Measurements from ENCODE around the gene DNAH17. TPM values are rescaled to one million over a fixed set of nuclear protein-coding genes. Genes with fewer than 3 reads are reported as not detected.

Gene DNAH17
- total RNA-seq, 1 donor from 2014 or later: 0.54 TPM

- no peak for DNase-seq (ENCODE audit: extremely low spot score, unreplicated experiment)
- Mint-ChIP-seq H3K36me3 (ENCODE audit: unreplicated experiment) (peaks cover 24% of the 10 kb centered on the region), H3K27me3 (ENCODE audit: unreplicated experiment) (no peaks in the 10 kb centered on the region), H3K27ac (ENCODE audit: unreplicated experiment) (peak overlapping the region; percentile 31), H3K4me3 (ENCODE audit: unreplicated experiment) (no peak overlapping the region), H3K4me1 (ENCODE audit: unreplicated experiment) (peaks cover 78% of the 10 kb centered on the region), H3K9me3 (ENCODE audit: unreplicated experiment) (no peaks in the 10 kb centered on the region)
- TF ChIP-seq, protein P1, sequence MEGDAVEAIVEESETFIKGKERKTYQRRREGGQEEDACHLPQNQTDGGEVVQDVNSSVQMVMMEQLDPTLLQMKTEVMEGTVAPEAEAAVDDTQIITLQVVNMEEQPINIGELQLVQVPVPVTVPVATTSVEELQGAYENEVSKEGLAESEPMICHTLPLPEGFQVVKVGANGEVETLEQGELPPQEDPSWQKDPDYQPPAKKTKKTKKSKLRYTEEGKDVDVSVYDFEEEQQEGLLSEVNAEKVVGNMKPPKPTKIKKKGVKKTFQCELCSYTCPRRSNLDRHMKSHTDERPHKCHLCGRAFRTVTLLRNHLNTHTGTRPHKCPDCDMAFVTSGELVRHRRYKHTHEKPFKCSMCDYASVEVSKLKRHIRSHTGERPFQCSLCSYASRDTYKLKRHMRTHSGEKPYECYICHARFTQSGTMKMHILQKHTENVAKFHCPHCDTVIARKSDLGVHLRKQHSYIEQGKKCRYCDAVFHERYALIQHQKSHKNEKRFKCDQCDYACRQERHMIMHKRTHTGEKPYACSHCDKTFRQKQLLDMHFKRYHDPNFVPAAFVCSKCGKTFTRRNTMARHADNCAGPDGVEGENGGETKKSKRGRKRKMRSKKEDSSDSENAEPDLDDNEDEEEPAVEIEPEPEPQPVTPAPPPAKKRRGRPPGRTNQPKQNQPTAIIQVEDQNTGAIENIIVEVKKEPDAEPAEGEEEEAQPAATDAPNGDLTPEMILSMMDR (IDR thresholded peaks at IDR 0.05): no peak
These were observed 158.7 kb downstream of the DNAH17 start for GRCh38 chr17:78418326-78419026.

DNA sequence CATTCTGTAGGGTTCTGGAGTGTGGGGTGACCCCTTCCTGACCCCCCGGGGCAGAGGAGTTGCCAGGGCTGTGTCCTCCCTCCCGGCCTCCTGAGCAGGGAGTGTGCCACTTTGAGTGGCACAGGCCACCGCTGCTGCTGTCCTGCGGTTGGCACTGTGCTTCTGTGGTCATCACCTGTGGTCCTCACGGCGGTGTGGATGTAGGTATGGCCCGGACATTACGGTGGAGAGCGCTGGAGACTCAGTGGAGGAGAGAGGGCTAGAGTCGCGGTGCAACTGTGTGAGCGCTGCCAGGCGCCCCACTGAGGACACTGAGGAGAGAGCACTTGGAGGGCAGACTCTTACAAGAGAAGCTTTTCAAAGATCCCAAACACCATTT, 159.7 kb downstream of the DNAH17 start:
- no peak for DNase-seq (ENCODE audit: extremely low spot score, unreplicated experiment)
- no peaks in the 10 kb centered on the region for H3K27me3 Mint-ChIP-seq (ENCODE audit: unreplicated experiment)
- H3K36me3 Mint-ChIP-seq (ENCODE audit: unreplicated experiment): peaks cover 25% of the 10 kb centered on the region
- peak overlapping the region; percentile 95 for H3K27ac Mint-ChIP-seq (ENCODE audit: unreplicated experiment)
- TF ChIP-seq, protein P1 (IDR thresholded peaks at IDR 0.05): no peak
- no peak overlapping the region for H3K4me3 Mint-ChIP-seq (ENCODE audit: unreplicated experiment)
- no peaks in the 10 kb centered on the region for H3K9me3 Mint-ChIP-seq (ENCODE audit: unreplicated experiment)
- peaks cover 79% of the 10 kb centered on the region for H3K4me1 Mint-ChIP-seq (ENCODE audit: unreplicated experiment)

GRCh38 chr17:78416791-78417530, 160.2 kb downstream of the DNAH17 start:
- peaks cover 23% of the 10 kb centered on the region for H3K36me3 Mint-ChIP-seq (ENCODE audit: unreplicated experiment)

GRCh38 chr17:78415821-78416711, 161.1 kb downstream of the DNAH17 start:
- H3K27me3 Mint-ChIP-seq (ENCODE audit: unreplicated experiment): no peaks in the 10 kb centered on the region
- no peak for DNase-seq (ENCODE audit: extremely low spot score, unreplicated experiment)
- H3K27ac Mint-ChIP-seq (ENCODE audit: unreplicated experiment): peak overlapping the region; percentile 95
- peaks cover 78% of the 10 kb centered on the region for H3K4me1 Mint-ChIP-seq (ENCODE audit: unreplicated experiment)
- H3K36me3 Mint-ChIP-seq (ENCODE audit: unreplicated experiment): peaks cover 23% of the 10 kb centered on the region
- TF ChIP-seq, protein P1 (IDR thresholded peaks at IDR 0.05): no peak
- no peak overlapping the region for H3K4me3 Mint-ChIP-seq (ENCODE audit: unreplicated experiment)
- H3K9me3 Mint-ChIP-seq (ENCODE audit: unreplicated experiment): no peaks in the 10 kb centered on the region

More at GRCh38 chr17:78416791-78417530, 160.2 kb downstream of the DNAH17 start:
- Mint-ChIP-seq H3K4me3 (ENCODE audit: unreplicated experiment) (peak overlapping the region; percentile 44), H3K27me3 (ENCODE audit: unreplicated experiment) (no peaks in the 10 kb centered on the region), H3K27ac (ENCODE audit: unreplicated experiment) (peak overlapping the region; percentile 95), H3K4me1 (ENCODE audit: unreplicated experiment) (peaks cover 79% of the 10 kb centered on the region), H3K9me3 (ENCODE audit: unreplicated experiment) (no peaks in the 10 kb centered on the region)
- no peak for DNase-seq (ENCODE audit: extremely low spot score, unreplicated experiment)
- TF ChIP-seq, protein P1 (IDR thresholded peaks at IDR 0.05): no peak

All from osteocyte (in vitro differentiated cells).